SK-N-SH (cell line): ENCODE data around the gene NSRP1.

ENCODE experiments used
- EP300 ChIP-seq, 2 experiments: IDR thresholded peaks; 2 replicates each; pipeline versions ENCODE4 v1.4.0 to v1.6.1; 2012; ENCODE audit warnings: borderline replicate concordance in 1 of 2, low read depth in 1 of 2, low read length in 1 of 2
- NFIC ChIP-seq: IDR thresholded peaks from 2 replicates; pipeline ENCODE4 v1.4.0; 2012; ENCODE audit warnings: borderline replicate concordance
- RAD21 ChIP-seq: IDR thresholded peaks from 2 replicates; pipeline ENCODE4 v1.6.1; 2012; ENCODE audit warnings: mild to moderate bottlenecking, low read length
- TF ChIP-seq, protein P1 (sequence below): fragments of 200-600 bp; sonication (generic); IDR thresholded peaks from 2 replicates; pipeline ENCODE4 v1.6.1; 2017; ENCODE audit warnings: antibody characterized with exemption, mild to moderate bottlenecking, moderate library complexity
- TF ChIP-seq, protein P2 (sequence below): IDR thresholded peaks from 2 replicates; pipeline ENCODE4 v1.6.1; 2012; ENCODE audit warnings: mild to moderate bottlenecking, low read depth, low read length, moderate library complexity
- TF ChIP-seq, protein P3 (sequence below): IDR thresholded peaks from 2 replicates; pipeline ENCODE4 v1.4.0; 2012; ENCODE audit warnings: low read depth, borderline replicate concordance
- TF ChIP-seq, protein P4 (sequence below): fragments of 150-350 bp; IDR thresholded peaks from 2 replicates; pipeline ENCODE4 v1.6.1; 2017; ENCODE audit warnings: antibody characterized with exemption, low read length, low read depth, borderline replicate concordance

DNA sequence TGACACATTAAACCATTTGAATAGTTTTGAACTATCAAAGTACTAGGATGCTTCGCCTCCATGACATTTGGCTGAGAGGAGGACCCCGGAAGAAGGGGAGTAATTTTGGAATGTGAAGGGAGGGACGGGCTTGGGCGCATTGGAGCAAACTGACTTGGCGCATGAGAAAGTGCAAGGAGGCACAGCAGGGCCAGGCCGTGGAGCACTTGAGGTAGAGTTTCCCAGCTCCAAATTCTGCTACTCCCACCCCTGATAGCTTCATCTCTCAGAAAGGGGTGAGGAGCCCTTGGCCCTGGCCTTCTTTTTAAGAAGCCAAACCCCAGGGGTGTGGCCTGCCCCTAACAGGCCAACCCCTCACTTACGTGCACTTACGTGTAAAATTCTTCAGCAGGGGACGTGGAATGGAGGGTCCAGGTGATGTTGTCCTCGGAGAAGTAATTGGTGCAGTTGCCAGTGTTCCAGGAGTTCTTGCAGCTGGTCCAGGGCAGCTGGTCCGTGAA is 101.2 kb downstream of the NSRP1 start:
- TF ChIP-seq, protein P1, sequence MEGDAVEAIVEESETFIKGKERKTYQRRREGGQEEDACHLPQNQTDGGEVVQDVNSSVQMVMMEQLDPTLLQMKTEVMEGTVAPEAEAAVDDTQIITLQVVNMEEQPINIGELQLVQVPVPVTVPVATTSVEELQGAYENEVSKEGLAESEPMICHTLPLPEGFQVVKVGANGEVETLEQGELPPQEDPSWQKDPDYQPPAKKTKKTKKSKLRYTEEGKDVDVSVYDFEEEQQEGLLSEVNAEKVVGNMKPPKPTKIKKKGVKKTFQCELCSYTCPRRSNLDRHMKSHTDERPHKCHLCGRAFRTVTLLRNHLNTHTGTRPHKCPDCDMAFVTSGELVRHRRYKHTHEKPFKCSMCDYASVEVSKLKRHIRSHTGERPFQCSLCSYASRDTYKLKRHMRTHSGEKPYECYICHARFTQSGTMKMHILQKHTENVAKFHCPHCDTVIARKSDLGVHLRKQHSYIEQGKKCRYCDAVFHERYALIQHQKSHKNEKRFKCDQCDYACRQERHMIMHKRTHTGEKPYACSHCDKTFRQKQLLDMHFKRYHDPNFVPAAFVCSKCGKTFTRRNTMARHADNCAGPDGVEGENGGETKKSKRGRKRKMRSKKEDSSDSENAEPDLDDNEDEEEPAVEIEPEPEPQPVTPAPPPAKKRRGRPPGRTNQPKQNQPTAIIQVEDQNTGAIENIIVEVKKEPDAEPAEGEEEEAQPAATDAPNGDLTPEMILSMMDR, result no peak
- TF ChIP-seq NFIC (no peak), EP300 (IDR thresholded peaks at IDR 0.05; ENCODE audit: borderline replicate concordance in 1 of 2, low read depth in 1 of 2, low read length in 1 of 2) (no peak), RAD21 (no peak)
- TF ChIP-seq, protein P2, sequence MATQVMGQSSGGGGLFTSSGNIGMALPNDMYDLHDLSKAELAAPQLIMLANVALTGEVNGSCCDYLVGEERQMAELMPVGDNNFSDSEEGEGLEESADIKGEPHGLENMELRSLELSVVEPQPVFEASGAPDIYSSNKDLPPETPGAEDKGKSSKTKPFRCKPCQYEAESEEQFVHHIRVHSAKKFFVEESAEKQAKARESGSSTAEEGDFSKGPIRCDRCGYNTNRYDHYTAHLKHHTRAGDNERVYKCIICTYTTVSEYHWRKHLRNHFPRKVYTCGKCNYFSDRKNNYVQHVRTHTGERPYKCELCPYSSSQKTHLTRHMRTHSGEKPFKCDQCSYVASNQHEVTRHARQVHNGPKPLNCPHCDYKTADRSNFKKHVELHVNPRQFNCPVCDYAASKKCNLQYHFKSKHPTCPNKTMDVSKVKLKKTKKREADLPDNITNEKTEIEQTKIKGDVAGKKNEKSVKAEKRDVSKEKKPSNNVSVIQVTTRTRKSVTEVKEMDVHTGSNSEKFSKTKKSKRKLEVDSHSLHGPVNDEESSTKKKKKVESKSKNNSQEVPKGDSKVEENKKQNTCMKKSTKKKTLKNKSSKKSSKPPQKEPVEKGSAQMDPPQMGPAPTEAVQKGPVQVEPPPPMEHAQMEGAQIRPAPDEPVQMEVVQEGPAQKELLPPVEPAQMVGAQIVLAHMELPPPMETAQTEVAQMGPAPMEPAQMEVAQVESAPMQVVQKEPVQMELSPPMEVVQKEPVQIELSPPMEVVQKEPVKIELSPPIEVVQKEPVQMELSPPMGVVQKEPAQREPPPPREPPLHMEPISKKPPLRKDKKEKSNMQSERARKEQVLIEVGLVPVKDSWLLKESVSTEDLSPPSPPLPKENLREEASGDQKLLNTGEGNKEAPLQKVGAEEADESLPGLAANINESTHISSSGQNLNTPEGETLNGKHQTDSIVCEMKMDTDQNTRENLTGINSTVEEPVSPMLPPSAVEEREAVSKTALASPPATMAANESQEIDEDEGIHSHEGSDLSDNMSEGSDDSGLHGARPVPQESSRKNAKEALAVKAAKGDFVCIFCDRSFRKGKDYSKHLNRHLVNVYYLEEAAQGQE, result no peak
- TF ChIP-seq, protein P3, sequence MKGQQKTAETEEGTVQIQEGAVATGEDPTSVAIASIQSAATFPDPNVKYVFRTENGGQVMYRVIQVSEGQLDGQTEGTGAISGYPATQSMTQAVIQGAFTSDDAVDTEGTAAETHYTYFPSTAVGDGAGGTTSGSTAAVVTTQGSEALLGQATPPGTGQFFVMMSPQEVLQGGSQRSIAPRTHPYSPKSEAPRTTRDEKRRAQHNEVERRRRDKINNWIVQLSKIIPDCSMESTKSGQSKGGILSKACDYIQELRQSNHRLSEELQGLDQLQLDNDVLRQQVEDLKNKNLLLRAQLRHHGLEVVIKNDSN, result no peak
- TF ChIP-seq, protein P4, sequence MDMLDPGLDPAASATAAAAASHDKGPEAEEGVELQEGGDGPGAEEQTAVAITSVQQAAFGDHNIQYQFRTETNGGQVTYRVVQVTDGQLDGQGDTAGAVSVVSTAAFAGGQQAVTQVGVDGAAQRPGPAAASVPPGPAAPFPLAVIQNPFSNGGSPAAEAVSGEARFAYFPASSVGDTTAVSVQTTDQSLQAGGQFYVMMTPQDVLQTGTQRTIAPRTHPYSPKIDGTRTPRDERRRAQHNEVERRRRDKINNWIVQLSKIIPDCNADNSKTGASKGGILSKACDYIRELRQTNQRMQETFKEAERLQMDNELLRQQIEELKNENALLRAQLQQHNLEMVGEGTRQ, result no peak
